RPMI8226 (cell line): ENCODE results near the gene GLCE.

ENCODE experiments used
- DNase-seq: peaks from one replicate; pipeline ENCODE4 v3.0.0-alpha.2; 2015

GLCE gene

DNA sequence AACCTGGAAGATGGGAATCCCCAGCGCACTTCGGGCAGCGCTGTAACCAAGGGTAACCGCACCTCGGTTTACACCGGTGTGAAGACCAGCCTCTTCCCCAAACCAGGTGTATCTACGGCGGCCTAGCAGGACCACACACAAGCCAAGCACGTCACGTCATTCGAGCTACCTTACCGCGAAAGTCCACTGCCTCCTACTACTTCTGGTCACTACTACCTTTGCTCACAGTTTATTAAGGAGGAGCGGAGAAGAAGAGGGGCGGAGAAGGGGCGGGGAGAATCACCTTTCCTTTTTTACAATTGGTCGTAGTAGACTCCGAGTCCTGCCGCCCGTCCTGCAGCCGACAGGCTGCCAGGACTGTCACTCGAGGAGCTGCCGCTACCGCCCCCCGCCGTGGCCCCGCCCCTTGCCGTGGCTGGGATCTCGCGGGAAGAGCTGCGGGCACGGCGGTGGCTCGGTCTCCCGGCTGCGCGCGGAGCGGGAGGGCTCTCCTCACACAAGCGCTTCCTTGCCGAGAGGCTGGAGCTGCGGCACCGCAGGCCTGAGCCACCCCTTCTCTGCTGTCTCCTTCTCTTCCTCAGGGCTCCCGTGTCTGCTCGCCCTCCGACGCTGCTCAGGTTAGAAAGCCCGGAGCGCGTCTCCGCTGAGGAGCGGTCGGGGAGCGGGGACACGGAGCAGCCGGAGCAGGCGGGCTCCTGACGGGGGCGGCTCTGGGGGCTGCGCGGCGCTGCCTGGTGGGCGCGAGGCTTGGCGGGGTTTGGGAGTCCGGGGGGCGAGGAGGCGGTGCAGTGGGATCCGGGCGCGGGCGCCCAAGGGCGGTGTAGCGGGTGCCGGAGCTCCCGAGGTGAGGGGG, at the start of gene GLCE:
Gene GLCE (plus strand): TSS at position 495 of the 853 bp plus-strand sequence. CDS start 95,172 bp downstream, outside the sequence.
- peak; percentile 99 for DNase-seq

DNA sequence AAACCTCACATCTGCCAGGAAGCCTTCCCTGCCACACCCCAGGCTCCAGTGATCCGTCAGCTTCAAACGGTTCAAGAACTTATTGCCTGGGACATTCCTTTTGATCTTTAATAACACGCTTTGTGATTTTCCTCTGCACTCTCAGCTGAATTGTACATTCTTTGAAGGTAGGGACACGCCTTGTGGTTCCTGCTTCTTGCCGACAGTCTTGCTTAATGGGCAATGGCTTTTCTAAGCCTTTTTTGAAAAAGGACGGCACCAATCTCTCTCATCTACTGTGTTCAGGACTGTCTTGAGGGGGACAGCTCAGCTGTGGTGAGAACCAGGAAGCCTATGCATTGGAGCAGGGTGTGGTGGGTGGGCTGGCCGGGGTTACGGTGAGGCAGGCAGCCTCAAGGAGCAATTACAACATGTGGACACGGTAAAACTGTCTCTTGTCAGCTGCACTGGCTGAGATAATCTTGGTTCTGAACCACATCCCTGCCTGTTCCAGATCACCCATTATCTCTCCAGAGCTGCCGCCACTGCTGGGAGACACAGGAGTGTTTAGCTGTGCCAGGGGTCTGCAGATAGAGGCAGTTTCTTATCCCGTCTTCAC, 46.0 kb upstream of the GLCE start:
- DNase-seq = no peak

DNA sequence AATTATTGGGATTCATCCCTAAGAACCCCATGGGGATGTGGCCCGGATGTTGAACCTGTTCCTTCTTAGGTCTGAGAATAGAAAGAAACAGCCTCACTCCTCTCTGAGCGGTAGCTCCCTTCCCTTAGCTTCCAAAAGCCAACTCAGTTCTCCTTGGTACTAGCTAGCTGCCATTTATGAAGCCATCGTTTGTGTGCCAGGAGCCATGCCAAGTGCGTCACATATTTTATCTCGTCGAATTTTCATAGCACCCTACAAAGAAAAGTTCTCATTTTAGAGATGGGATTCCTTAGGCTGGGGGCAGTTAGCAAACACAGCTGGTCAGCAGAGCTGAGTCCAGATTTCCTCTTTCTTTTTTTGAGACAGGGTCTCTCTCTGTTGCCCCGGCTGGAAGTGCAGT, 45.4 kb upstream of the GLCE start:
- no peak for DNase-seq

DNA sequence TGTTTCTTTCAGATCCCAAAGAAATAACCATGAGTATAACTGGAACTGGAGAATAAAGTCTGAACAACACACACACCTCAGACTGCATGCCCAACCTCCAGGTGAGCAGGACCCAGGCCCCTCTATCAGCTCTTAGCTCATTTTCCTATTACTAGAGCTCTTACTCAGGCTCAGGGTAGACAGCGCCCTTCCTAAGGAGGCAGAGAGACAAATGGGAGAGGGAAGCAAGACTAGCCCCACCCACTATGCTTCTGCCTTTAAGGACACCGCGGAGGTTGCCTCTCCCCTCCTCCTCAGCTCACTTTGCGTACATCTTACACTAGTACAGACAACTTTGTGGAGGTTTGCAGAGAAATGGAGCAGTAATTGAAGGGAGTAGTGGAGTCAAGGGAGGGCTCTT, 44.0 kb upstream of the GLCE start:
- no peak for DNase-seq

DNA sequence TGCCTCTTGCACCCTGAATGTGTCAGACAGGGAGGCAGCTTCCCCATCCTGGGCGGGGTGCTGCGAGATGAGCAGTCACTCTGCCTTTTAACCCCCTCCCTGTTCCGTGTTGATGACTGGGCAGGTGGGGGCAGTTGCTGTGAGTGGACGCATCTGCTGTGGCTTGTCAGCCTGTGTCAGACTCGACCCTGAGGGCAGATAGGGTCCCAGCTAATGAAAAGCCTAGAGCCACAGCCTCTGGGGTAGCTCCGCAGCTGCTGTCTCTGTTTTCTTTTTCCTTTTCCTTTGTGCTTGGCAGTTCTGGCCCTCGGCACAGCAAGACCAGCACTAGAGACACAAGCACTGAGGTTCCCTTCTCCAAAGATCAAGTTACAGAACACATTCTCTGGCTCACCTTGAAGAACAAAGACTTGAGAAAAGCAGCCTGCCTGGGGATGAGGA, 43.0 kb upstream of the GLCE start:
- DNase-seq = no peak

DNA sequence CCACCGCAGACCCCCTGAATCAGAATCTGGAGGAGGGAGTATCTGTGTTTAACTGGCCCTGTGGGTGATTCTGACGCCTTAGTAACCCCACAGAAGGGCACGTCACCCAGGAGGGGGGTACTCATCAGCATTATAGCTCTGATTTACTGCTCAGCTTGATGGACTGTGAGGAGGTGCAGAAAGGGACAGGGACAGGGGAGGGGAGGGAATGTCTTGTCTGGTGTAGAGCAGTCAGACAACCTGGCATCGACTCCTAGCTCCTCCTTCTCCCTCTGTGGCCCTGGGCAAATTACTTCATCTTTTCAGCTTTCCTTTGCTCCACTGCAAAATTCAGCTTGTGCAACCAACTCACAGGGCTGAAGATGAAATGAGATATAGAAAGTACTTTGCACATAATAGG, 42.3 kb upstream of the GLCE start:
- no peak for DNase-seq

DNA sequence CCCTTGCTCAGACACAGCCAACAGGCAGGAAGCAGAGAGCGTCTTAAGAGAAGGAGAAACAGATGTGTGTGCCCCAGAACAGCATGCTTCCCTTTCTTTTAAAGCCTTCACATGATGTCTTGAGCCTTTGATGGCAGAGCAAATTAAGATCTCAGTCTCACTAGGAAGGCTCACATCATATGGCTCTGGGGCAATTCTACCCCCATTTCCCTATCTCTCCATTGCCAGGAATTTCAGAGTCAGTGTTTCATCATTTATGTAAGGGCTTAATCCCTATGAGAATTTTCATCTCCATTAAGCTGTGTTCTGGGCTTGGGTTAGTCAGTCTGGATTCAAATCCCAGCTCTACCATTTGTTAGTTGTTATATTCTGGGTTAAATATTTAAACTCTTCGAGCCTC, 41.4 kb upstream of the GLCE start:
- no peak for DNase-seq

DNA sequence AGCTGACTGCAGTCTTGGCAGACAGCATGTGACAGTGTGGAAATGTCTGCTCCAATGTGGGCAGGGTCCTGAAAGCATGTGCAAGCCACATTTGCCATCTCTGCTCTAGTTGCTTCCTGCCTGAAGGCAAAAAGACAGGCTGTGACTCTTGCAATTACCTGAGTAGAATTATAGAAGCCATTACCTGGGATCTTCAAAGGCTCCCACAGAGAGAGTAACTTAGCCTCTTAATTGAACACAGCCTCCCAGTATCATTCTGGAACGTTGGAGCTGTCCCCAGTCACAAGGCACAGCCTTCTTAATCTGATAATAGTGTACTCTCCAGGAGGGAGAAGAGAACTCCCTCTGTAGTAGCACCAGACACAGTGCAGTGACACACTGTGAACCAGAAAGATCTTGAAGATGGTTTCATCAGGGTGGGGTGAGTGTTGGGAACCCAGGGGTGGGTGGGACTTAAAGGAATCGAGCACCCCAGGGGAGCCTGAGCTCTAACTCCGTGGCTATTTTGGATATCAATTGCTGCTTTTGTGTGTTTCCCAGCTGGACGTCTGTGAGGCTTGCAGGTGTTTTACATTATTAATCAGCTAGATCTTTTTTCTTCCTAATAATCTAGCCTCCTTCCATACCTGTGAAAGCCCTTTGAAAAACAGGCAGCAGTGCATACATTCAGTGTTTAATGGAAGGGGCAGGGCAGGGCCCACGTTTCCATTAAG, 40.6 kb upstream of the GLCE start:
- no peak for DNase-seq

DNA sequence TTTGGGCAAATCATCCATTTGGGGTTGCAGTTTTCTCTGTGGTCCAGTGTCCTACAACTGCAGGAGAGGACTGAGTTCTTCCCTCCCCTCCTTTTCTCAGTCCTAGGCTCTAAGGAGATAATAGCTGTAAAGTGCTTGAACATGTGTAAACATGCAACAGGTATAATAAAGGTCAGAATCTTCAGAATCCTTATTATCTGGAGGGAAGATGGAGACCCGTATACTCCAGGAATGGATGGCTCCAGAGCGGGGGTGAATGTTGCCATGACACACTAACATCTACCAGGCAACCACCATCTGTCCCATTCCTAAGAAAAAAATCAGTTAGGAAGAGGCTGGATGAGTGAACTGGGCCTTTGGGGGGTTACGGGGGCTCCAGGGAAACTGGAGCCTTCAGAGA, 39.7 kb upstream of the GLCE start:
- DNase-seq = no peak

DNA sequence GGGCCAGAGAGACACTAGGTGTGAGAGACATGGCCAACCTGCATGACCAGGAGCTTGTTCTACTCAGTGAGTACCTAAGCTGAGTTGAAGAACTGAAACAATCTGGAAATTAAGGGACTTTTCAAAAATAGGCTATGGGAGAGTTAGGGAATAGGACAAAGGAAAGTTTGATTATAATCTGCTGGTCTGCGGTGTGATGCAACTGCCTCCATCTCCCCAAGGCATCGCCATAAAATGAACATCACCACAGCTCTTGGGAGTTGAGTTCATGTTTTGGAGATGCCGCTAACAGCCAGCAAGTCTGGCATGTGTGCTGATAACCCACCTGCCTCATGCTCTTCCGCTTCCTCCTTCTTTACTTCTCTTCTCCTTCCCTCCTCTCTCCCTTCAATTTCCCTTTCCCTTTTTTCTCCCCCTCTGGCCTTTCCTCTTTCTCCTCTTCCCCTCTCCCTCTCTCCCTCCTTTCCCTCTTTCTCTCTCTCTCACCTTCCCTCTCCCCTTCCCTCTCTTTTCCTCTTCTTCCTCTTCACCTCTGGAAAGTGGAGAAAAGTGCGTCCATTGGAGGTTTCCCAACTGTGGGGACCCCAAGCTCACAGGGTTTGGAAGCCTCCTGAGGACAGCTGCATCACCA, 39.1 kb upstream of the GLCE start:
- no peak for DNase-seq

DNA sequence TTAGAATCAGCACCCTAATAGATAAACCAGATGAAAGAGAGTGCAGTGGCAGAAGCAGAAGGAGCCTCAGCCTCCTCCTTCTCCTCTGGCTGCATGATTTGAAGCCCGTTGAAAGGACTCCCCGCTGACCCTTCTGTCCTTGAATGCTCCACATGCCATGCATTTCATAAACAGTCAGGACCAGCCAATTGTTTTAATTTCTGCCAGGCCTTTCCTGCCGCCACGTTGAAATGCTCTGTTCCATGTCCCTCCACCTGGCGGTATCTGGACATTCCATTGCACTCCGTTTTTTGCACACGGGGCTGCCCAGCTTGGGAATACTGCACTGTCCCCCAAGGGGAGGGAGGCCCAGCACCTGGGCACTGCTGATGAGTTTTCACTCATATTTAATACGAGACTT, 35.2 kb upstream of the GLCE start:
- DNase-seq = no peak

DNA sequence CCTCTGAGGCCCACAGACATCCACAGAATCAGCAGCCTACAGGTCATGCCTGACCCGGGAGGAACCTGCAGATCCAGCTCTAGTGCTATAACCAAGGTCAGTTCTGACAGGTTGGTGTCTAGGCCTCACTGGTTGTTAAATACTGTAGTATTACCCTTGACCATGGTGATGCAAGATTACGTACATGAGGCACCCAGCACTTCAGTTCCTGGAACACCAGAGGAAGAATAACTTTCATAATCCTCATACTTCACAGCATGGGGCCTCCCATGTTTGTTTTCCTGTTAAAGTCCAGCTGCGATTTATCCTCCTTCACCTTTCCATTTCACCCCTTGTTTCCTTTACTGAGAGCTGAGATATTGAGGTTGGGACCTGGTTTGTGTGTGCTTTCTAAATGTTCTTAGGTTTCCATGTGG, 34.4 kb upstream of the GLCE start:
- DNase-seq = no peak

DNA sequence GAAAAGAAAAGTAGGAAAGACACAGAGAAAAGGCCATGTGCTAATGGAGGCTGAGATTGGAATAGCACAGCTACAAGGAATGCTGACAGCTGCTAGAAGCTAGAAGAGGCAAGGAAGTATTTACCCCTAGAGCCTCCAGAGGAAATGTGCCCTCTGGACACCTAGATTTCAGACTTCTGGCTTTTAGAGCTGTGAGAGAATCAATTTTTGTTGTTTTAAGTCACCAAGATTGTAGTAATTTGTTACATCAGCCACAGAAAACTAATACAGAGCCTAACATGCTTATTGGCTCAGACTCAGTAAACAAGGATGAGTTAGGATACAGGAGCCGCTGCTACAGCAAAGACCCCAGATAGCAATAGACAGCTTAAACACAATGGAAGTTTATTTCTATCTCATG, 33.1 kb upstream of the GLCE start:
- DNase-seq = no peak

DNA sequence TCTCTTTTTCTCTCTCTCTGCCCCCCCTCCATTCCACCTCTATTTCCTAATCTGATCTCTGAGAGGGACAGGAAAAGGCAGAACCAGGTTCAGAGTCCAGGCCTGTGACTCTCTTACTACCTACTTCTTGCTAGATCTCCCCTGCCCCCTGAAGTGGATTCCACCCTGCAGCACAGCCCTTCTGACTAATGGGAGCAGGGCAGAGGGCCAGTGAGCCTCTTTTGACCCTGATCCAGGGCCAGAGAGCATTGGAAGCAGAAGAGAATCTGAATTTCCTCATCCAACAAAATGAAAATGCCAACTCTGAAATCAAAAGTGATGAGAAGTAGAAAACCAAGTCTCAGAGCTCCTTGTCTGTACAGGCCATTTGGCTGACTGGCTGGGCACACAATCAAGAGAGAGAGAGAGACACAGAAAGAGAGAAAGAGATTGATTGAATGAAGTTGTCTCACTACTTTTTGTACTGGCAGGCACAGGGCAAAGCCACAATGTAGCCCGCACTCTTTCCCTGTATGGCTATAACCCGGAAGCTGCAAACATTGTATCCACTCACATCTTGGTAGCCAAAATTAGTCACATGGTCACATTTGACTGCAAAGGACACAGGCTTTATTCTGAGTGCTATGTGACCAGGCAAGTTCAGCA, 31.6 kb upstream of the GLCE start:
- no peak for DNase-seq

DNA sequence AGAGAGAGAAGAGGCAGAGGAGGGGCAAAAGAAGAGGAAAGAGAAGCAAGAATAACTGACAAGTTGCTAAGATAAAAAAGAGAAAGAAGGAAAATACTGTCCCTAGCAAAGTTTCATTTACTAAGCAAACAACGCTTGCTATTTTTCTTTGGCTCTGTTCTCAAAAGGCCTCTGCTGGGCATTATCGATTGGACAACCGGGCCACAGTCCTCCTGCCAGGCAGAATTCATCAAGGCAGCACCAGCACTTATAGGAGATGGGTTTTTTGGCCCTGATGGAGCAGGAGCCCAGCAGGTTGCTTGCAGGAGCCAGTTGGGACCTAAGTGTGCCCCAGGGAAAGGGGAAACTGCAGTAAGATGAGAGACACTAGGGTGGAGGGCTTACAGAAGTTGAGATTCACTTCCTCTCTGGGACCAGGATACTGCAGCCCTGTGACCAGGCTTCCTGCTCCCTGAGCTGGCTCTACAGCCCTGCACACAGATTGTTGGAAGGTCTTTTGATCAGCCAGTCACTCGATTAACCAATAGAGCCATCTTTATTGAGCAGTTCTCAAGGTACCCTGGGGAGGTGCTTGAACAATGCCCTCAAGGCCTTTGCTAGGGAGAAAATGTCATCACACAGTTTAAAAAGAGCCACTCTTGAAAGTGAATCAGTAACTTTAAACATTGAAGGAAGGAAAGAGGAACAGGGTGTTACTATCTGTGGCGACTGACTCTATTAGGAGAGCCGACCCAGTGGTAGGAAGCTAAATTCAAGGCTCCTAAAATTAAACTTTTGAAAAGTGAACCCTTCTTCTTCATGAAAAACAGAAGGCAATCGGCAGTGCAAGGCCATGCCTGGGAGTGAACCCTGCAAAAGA, 28.8 kb upstream of the GLCE start:
- no peak for DNase-seq

DNA sequence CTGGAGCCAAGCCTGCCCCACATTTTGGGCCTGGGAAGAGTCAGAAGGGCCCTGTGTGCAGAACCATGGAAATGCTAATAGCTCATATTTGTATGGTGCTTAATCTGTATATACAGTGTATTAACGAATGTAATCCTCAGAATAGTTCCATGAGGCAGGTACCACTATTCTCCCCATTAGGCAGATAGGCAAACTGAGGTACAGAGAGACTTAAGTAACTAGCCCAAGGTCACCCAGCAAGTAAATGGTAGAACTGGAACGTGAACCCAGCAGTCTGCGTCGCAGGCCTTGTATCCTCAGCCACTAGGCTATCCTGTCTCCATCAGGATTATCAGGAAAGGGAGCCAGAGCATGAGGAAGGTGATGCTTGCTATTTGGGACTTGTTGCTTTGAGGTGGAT, 28.0 kb upstream of the GLCE start:
- DNase-seq = no peak

DNA sequence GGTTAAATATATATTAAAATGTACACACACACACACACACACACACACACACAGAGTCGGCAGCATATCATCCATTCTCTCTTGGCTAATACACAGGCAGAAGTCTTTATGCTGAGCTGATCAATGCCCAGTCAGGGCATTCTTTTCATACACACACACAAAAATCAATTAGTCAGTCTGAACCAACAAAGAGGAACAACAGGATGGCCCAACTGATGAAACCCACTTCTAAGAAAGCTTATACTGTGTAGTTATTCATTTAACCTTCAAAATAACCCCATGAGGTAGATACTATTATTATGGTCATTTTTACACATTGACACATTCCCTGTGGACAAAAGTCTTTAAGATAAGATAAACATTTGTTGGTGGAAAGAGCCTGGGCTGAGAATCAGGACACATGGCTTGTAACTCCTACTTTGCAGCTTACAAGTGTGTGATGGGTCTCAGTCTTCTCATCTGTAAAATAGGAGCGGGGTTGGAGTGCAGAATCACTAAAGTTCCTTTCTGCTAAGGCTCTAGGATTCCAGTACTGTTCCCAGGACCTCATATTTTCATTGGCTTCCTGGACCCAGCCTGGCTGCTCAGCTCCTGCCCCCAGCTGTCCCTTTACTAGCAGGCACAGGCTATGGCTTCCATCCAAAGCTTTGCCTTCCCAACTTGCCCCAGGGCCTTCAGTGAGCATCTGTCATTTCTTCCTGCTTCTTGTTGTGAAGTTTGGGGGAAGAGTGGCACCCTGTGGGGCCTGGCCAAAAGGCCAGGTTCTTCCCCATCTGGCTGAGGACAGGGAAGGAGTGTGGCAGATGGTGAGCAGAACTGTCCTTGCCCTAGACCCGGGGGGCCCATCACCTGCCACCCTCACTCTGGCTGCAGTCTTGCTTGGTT, 27.2 kb upstream of the GLCE start:
- DNase-seq = peak; percentile 57

DNA sequence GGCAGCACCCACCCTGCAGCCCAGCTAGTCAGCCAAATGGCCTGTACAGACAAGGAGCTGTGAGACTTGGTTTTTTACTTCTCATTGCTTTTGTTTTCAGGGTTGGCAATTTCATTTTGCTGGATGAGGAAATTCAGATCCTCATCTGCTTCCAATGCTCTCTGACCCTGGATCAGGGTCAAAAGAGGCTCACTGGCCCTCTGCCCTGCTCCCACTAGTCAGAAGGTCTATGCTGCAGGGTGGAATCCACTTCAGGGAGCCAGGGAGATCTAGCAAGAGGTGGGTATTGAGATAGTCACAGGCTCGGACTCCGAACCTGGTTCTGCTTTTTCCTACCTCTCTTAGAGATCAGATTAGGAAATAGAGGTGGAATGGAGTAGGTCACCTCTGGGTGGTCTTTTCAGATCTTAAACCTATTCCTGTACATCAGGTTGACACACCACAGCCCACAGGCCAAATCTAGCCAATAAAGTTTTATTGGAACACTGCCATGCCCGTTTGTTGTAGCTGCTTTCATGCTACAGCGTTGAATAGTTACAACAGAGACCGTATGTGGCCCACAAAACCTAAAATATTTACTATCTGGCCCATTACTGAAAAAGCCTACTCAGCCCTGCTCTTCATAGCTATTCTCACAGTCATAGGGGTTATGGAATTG, 26.4 kb upstream of the GLCE start:
- no peak for DNase-seq

DNA sequence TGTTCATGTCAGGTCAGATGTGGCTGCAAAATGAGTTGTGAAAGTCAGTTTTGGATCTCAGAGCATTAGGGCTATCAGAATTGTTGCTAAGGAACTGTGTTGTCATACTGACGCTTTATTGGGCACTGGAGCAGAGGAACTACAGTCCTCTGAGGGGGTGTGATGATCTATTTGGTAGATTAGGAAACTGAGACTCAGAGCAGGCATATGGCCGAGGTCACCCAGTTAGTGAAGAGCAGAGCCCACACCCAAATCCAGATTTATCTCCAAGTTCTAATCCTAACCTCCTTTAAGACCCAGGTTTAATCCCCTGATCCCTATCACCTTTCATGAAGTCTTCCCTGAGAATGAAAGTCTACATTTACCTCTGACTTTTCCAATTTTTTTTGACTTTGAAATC, 25.6 kb upstream of the GLCE start:
- DNase-seq = no peak

DNA sequence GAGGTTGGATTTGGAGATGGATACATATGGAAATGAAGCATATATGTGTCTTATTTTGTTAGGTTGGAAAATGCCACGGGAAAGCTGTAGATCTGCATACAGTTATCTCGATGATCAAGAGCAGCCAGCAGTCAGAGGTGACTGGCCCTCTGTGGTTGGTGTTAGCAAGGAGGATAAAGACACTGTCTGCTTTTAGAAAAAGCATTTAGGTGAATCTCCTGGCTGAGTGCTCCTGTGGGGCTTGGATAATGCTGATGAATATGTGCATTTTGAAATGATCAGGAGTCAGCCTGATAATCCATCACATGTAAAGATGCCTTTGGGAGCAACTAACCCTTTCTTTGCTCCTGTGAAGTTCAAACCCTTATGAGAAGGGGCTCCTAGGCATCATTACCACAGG, 24.9 kb upstream of the GLCE start:
- no peak for DNase-seq
